NCI-H82 treated with DMSO at 0.1 percent for 48 hours (cell line): ENCODE measurements around the gene MDGA2.
"Not testable (repeated sequence)": the region's sequence is repeated elsewhere in the genome, so short reads cannot be mapped to it uniquely, and the experiment has no call there.

ENCODE experiments used
- DNase-seq: peaks from one replicate; lab custom pipeline; 2025; ENCODE audit not compliant: unreplicated experiment; lab: John Stamatoyannopoulos, UW

The MDGA2 gene

DNA sequence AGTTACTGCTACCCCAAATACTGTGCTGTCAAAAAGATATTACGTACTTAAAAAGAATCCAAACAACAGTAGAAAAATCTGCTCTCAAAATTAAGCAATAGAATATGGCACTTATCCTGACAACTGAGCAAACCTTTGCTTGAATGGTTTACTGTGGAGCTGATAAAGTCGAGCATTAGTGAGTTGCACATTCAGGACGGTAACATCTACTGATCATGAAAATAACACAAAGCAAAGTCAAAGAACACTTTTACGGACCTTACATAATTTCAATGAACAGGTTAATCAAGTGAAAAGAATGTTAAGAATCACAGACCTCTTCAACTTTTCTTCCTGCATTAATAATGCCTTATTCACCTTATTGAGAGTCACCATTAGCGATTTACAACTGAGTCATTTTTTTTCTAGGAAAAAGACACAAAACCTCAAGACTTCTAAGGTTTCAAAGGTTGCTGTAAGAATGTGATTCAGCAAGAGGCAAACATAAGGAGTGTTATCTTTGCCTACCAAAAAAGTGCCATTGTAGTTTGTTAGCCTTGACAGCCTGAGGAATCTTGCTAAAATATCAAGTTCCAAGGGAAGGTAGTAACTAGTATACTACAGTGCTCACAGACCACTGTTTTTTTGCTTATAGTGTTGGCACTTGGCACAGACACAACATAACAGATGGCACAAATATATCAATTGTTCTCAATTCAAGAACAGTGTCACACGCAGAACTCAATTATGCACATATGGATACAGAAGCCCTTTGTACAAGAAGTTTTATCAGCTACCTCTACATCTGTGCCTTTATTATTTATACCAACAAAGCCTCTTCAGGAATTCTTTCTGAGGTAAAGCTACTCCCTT, 689.6 kb downstream of the MDGA2 start:
- no peak for DNase-seq

DNA sequence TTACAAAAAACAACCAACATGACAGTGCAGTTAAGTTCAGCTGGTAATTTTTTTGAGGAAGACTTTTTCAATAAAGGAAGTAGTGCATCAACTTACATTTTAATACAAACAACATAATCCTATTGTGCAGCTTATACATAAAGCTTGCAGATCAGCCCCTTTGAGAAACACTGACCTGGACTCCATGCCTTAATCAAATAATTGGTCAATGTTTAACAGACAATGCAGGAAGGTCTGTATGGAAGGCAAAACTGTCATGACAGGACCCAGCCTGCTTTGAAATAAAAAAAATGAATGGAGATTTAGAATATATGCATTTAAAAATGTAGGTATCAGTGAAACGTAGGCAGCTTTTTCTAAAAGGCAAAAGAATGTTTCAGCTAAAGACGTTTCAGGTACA, 702.1 kb downstream of the MDGA2 start:
- no peak for DNase-seq

DNA sequence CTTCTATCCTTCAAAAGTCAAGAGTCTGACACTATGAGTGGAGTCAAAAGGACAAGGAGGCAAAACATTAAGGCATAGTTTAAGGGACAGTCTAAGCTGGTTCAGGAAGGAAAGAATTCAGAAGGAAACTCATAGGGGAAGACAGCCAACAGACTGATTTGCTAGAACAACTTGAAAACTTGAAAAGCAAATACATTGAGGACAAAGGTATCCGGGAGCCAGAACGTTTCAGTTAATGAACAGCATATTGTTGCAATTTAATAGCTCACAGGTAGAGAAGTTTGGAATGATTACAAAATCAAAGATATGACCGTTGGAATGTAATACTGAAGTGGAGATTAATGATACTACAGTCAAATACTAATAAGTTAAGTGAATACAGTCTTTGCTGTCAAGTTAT, 711.0 kb downstream of the MDGA2 start:
- DNase-seq, result no peak

DNA sequence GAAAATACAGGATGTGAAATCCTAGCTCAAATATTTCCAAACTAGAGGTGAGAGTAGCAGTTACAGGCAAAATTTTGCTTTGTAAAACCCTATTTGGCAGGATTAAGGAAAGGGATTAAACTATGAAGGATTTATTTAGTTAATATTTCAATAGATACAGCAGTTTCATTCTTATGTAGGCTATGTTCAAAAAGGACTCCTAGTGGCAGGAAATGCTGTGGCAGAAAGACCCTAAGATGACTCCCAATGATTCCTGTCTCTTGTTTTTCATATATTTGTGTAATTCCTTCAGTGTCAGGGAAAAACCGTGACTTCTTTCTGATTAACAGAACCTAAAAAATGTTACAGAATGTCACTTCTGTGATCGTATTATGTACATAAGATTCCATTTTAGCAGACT, 724.3 kb downstream of the MDGA2 start:
- DNase-seq, result no peak

DNA sequence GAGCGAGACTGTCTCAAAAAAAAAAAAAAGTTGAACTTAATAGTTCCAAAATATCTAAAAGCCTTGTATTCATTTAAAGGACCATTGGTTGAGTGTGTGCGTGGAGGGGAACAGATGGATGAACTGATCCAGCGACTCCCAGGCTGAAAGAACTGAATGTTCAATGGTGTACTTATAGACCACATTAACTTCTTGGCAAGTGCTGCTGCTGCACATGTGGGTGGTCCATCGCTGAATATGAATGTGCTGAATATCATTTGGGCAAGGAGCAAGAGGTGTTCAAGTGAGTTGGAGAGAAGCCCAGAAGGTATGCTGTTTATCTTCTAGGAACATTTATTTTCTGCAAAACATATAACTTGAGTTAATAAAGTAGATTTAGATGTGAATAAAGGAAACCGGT, 734.8 kb downstream of the MDGA2 start:
- DNase-seq, result no peak

DNA sequence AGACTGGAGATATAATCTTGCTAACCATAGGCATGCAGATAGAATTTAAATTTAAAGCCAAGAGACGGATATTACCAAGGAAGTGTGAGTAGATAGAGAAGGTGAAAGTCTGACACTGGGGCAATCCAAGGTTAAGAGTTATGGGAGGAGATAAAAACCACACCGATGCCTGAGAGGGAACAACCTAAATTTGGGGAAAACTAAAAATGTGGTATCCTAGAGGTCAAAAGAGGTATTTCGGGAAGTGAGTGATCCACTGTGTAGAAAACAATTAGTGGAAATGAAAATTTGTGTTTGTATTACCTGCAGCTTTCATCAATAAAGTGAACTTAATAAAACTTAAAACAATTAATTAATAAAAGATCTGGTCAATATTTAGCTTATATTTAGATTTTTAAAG, 754.9 kb downstream of the MDGA2 start:
- no peak for DNase-seq

DNA sequence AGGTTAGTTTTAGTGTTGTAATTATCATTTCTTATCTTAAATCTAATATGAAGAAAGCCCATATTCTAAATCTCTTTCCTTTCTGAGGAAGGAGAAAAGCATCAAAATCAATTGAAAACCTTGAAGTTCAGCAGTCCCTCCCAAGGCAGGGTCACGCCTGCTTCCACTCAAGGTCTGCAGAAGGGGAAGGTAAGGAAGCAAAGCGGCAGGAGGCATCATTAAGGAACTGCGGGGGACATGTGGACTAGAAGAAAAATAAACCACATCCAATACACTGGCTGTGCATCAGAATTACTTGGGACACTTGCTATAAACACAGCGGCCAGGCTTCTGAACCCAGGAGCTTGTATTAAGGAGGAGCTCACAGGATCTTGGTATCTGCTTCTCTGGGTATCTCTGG, 759.9 kb downstream of the MDGA2 start:
- DNase-seq, result not testable (repeated sequence)

DNA sequence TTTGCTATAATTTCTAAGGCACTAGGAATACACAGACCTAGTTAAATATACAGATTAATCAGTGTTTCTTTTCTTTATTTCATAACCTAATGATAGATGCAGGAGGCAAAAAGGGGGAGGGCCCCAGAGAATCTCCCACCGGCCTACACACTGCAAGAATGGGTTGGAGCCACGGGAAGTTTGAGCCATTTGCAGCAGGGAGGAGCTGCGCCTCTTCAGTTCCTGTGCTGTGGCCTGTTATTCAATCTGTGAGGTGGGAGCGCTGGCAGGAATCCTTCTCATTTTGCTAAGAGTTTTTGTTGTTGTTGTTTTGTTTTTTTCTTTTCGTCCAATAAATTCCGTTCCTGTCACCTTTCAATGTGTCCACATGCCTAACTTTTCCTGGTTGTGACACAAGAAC, 772.6 kb downstream of the MDGA2 start:
- no peak for DNase-seq

DNA sequence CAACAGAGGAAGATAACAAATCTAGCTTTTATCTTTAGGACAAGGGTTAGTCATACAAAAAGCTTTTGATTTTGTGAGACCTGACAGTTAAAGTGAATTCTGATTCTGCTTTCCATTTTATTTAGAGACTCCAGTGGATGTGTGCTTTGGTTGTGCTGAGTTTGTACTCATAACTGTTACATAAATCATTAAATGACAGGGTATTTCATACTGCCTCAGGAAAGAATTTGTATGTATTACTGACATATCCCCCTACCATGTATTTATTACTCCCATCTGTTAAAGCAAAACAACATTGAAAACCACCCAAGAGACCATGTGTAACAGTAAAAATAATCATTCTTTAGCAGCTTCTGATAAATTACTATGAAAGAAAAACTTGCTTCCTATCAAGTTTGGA, 780.9 kb downstream of the MDGA2 start:
- no peak for DNase-seq

DNA sequence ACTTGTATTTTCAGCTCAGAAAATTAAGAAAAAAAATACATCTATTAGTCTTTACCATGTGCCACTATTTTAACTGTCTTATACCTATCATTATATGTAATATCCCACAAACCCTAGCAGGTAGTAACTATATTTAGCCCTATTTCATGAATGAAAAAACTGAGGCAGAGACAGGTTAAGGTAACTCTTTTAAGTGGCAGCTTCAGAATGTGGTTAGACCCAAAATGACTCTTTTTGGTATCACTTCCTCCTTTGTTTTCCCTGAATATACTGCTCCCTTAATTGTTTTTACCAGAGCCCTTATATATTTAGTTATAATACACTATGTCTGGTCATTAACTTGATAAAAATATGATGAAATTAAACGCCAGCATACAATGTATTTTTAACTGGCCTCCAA, 788.3 kb downstream of the MDGA2 start:
- DNase-seq, result no peak

DNA sequence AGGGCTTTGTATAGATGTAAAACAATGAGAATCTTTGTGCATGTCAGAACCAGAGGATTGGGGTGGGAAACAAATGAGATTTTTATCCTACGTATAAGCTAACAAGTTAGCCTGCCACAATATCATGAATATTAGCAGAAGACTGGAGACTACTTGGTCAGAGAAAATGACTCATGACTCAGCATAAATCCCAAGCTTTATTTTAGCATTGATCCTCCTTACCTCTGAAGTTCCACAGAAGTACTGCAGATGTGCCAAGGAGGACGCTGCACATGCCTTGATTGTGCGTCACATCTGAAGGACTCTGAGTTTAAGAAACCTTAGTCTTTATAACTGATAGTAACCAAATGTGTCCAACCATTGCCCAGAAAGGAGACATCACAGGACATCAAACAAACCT, 789.8 kb downstream of the MDGA2 start:
- no peak for DNase-seq

DNA sequence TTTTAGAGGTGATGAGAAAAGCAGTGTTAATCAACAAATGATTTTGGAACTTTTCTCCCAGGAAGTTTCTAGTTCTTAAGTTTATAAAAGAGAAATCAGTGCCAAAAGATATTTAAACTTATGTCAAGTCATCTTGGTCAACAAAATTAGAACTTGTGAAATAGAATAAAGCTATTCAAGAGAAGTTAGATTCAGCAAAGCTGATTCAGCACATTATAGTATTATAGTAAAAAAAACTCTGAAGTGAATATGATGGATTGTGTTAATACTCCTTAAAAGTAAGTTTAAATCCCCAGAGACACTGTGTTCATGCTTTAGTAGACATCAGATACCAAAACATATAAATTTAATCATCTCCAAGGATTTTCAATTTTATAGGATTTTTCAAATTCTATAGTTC, 813.7 kb downstream of the MDGA2 start:
- DNase-seq, result no peak

DNA sequence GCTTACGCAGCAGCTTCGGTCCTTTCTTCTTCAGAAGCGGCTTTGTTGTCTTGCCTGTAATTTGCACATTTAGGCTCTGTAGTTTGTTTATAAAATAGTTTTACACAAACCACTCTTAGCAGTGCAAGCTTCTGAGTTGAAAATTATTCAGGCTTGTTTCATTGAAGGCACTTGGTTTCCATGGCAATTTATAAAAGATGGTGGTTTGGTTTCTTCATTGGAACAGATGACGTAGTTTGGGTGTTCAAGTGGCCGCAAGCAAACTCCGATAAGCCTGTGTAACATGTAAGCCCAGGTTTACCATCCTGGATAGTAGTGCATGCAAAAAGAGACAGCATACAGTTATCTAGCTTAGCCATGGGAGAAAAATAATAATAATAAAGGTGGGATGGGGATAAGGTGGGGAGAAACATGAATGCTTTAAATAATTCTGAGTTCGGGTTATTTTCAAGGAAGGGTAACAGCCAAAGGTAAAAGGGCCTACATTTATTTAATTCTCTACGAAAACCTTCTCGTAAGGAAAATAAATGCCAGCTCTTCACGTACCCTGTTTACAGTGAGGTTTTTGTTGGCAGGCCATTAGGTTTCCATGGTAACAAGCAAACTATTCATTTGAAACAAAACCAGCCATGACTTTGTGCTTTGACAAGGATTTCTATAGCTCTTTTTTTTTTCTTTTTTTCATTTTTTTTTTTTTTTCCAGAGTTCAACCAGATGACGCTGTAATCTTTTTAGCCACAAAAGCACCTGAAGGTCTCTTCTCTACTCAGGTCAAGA, 834.3 kb downstream of the MDGA2 start:
- DNase-seq, result no peak

DNA sequence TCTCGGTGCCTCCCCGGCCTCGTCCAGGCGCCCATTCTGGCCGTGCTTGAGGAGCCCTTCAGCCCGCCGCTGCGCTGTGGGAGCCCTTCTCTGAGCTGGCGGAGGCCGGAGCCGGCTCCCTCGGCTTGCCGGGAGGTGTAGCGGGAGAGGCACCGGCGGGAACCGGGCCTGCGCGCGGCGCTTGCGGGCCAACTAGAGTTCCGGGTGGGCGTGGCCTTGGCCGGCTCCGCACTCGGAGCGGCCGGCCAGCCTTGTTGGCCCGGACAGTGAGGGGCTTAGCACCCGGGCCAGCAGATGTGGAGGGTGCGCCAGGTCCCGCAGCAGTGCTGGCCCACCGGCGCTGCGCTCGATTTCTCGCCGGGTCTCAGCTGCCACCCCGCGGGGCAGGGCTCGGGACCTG, 855.1 kb downstream of the MDGA2 start:
- no peak for DNase-seq

DNA sequence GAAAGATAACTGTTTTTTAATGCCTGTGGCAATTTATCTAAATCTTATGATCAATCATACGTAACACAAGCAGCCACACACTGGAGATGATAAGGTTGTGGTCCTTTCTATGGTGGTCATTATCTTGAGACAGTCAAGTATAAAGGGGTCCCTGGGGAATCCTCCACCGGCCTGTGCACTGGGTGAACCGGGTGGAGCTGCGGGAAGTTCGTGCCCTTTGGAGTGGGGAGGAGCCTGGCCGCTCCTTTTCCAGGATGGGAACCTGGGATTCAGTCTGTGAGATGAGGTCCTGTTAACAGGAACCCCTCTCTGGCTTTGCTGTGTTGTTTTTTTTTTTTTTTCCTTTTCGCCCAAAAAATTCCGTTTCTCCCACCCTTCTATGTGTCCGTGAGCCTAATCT, 856.3 kb downstream of the MDGA2 start:
- no peak for DNase-seq

DNA sequence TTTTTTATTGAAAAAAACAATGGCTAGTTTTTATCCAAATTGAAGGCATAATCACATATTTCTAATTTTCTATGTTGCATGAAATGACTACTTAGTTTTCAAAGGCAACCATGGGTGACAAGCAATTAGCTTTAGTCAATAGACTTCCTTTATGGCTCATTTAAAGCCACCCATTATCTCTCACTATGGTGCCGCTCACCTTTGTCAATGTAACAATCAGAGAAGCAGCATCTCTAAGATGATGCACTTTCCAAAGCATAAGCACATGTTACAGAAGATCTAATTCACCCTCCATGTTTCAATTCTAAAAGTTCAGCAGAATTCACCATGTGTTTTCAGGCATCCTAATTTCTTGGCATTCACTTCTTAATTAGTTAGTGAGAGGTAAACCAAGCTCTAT, 857.3 kb downstream of the MDGA2 start:
- DNase-seq, result no peak

DNA sequence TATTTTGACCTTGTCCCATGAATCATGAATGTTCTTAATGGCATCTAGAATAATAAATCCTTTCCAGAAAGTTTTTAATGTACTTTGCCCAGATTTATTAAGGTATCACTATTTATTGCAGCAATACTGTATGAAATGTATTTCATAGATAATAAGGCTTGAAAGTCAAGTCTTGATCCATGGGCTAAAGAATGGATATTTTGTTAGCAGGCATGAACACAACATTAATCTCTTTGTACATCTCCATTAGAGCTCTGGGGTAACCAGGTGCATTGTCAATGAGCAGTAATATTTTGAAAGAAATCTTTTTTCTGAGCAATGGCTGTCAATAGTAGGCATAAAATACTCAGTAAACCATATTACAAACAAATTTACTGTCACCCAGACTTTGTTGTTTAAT, 882.3 kb downstream of the MDGA2 start:
- no peak for DNase-seq
